HEK293 (cell line): ENCODE results near the gene SLC17A6.

Experiments used
- PRDM1 ChIP-seq: fragments of 450-650 bp; formaldehyde crosslinking; IDR thresholded peaks from 2 replicates; pipeline ENCODE4; 2016; ENCODE audit warnings: missing biosample characterization, missing genetic modification characterization
- TRIM28 ChIP-seq: IDR thresholded peaks from 2 replicates; pipeline ENCODE4 v1.6.1; 2011; ENCODE audit warnings: low read length, control low read depth, borderline replicate concordance
- ZBTB8A ChIP-seq: fragments of 450-650 bp; formaldehyde crosslinking; IDR thresholded peaks from 2 replicates; pipeline ENCODE4 v1.5.1; 2016; ENCODE audit warnings: missing biosample characterization, missing genetic modification characterization
- ZNF174 ChIP-seq: fragments of 450-650 bp; formaldehyde crosslinking; IDR thresholded peaks from 2 replicates; pipeline ENCODE4 v1.5.0; 2017; ENCODE audit warnings: missing biosample characterization, mild to moderate bottlenecking, missing genetic modification characterization
- ZNF423 ChIP-seq: fragments of 450-650 bp; formaldehyde crosslinking; IDR thresholded peaks from 2 replicates; pipeline ENCODE4 v1.5.1; 2016; ENCODE audit warnings: missing biosample characterization, missing genetic modification characterization
- ZNF629 ChIP-seq: fragments of 450-650 bp; formaldehyde crosslinking; IDR thresholded peaks from 2 replicates; pipeline ENCODE4 v1.5.1; 2017; ENCODE audit warnings: missing biosample characterization, missing genetic modification characterization
- TF ChIP-seq, protein P1 (sequence below): fragments of 450-650 bp; formaldehyde crosslinking; IDR thresholded peaks from 2 replicates; pipeline ENCODE4 v1.5.1; 2016; ENCODE audit warnings: missing biosample characterization, missing genetic modification characterization
- TF ChIP-seq, protein P2 (sequence below): fragments of 450-650 bp; formaldehyde crosslinking; IDR thresholded peaks from 2 replicates; pipeline ENCODE4 v1.5.1; 2016; ENCODE audit warnings: missing biosample characterization, missing genetic modification characterization, low read depth
- TF ChIP-seq, protein P3 (sequence below): fragments of 450-650 bp; formaldehyde crosslinking; IDR thresholded peaks from 2 replicates; pipeline ENCODE4 v1.5.1; 2017; ENCODE audit warnings: missing biosample characterization, missing genetic modification characterization

DNA sequence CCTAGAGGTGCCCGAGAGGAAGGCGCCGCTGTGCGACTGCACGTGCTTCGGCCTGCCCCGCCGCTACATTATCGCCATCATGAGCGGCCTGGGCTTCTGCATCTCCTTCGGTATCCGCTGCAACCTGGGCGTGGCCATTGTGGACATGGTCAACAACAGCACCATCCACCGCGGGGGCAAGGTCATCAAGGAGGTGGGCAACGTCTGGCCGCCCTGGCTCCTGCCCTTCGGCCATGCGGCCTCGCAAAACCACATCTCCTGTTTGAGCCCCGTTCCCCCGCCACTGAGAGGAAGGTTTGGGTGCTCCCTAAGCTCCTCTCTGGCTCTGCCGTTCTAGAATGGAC is 3.4 kb downstream of the SLC17A6 start:
- TF ChIP-seq ZNF174 (tag by site-specific recombination) (no peak), ZNF629 (tag by site-specific recombination) (no peak), TRIM28 (no peak), ZNF423 (tag by site-specific recombination) (no peak), PRDM1 (tag by site-specific recombination) (no peak), ZBTB8A (tag by site-specific recombination) (no peak)
- TF ChIP-seq, protein P1, sequence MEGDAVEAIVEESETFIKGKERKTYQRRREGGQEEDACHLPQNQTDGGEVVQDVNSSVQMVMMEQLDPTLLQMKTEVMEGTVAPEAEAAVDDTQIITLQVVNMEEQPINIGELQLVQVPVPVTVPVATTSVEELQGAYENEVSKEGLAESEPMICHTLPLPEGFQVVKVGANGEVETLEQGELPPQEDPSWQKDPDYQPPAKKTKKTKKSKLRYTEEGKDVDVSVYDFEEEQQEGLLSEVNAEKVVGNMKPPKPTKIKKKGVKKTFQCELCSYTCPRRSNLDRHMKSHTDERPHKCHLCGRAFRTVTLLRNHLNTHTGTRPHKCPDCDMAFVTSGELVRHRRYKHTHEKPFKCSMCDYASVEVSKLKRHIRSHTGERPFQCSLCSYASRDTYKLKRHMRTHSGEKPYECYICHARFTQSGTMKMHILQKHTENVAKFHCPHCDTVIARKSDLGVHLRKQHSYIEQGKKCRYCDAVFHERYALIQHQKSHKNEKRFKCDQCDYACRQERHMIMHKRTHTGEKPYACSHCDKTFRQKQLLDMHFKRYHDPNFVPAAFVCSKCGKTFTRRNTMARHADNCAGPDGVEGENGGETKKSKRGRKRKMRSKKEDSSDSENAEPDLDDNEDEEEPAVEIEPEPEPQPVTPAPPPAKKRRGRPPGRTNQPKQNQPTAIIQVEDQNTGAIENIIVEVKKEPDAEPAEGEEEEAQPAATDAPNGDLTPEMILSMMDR (tag by site-specific recombination), result no peak
- TF ChIP-seq, protein P2, sequence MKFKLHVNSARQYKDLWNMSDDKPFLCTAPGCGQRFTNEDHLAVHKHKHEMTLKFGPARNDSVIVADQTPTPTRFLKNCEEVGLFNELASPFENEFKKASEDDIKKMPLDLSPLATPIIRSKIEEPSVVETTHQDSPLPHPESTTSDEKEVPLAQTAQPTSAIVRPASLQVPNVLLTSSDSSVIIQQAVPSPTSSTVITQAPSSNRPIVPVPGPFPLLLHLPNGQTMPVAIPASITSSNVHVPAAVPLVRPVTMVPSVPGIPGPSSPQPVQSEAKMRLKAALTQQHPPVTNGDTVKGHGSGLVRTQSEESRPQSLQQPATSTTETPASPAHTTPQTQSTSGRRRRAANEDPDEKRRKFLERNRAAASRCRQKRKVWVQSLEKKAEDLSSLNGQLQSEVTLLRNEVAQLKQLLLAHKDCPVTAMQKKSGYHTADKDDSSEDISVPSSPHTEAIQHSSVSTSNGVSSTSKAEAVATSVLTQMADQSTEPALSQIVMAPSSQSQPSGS (tag by site-specific recombination), result no peak
- TF ChIP-seq, protein P3, sequence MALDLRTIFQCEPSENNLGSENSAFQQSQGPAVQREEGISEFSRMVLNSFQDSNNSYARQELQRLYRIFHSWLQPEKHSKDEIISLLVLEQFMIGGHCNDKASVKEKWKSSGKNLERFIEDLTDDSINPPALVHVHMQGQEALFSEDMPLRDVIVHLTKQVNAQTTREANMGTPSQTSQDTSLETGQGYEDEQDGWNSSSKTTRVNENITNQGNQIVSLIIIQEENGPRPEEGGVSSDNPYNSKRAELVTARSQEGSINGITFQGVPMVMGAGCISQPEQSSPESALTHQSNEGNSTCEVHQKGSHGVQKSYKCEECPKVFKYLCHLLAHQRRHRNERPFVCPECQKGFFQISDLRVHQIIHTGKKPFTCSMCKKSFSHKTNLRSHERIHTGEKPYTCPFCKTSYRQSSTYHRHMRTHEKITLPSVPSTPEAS, result no peak
